Neutrophil (primary cell): ENCODE data around the gene SHISAL1.

Experiments
- H3K27ac ChIP-seq: fragments of 200-600 bp; sonication (generic); 2 replicates; pipeline ENCODE4 v1.5.1; 2016; ENCODE audit warnings: mild to moderate bottlenecking, moderate library complexity
- H3K27me3 ChIP-seq: fragments of 200-600 bp; sonication (generic); 2 replicates; pipeline ENCODE4 v1.6.0; 2016; ENCODE audit warnings: mild to moderate bottlenecking
- H3K36me3 ChIP-seq: fragments of 200-600 bp; sonication (generic); 2 replicates; pipeline ENCODE4 v1.5.1; 2017
- H3K4me1 ChIP-seq, 2 experiments: fragments of 200-600 bp in 1 of 2; sonication (generic) in 1 of 2; 1 replicate in 1 of 2; 2 replicates in 1 of 2; pipeline versions ENCODE4 v1.5.1 to v1.6.1; 2013 to 2016; ENCODE audit warnings: low read depth in 1 of 2, low read length in 1 of 2, mild to moderate bottlenecking in 1 of 2, moderate library complexity in 1 of 2; ENCODE audit not compliant: control insufficient read depth in 1 of 2, insufficient read depth in 1 of 2
- H3K4me3 ChIP-seq, 2 experiments: fragments of 200-600 bp in 1 of 2; sonication (generic) in 1 of 2; 1 replicate in 1 of 2; 2 replicates in 1 of 2; pipeline ENCODE4 v1.5.1; 2013 to 2016; ENCODE audit warnings: low read depth in 1 of 2, low read length in 1 of 2, mild to moderate bottlenecking in 1 of 2, moderate library complexity in 1 of 2
- H3K9me3 ChIP-seq: fragments of 200-600 bp; sonication (generic); 2 replicates; pipeline ENCODE4 v1.5.1; 2016
- TF ChIP-seq, protein P1 (sequence below): fragments of 200-600 bp; sonication (generic); IDR thresholded peaks from 2 replicates; pipeline ENCODE4 v1.5.1; 2016; ENCODE audit warnings: antibody characterized with exemption

The SHISAL1 gene

DNA sequence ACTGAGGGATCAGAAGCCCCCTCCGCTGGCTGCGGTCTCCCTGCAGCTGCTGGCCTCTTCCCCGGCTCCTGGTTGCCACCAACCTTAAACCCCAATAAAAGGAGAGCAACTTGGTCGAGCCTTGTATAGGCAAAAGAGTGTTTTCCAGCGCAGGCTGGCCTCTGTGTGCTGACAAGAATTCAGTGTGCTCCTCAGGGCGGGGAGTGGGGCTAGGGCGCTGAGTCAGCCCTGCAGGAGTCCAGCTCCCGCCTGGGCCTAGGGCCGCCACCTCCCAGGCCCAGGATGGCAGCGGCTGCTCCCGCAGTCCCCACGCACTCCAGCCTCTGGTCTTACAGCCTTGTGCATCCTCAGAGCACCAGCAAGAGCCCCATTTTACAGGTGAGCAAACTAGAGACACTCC lies at the start of gene SHISAL1:
Gene SHISAL1 (minus strand): TSS at position 186 of the 400 bp plus-strand sequence. CDS start 12,006 bp downstream, outside the sequence.
- TF ChIP-seq, protein P1, sequence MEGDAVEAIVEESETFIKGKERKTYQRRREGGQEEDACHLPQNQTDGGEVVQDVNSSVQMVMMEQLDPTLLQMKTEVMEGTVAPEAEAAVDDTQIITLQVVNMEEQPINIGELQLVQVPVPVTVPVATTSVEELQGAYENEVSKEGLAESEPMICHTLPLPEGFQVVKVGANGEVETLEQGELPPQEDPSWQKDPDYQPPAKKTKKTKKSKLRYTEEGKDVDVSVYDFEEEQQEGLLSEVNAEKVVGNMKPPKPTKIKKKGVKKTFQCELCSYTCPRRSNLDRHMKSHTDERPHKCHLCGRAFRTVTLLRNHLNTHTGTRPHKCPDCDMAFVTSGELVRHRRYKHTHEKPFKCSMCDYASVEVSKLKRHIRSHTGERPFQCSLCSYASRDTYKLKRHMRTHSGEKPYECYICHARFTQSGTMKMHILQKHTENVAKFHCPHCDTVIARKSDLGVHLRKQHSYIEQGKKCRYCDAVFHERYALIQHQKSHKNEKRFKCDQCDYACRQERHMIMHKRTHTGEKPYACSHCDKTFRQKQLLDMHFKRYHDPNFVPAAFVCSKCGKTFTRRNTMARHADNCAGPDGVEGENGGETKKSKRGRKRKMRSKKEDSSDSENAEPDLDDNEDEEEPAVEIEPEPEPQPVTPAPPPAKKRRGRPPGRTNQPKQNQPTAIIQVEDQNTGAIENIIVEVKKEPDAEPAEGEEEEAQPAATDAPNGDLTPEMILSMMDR: no peak
- Histone ChIP-seq H3K9me3 (no peaks in the 10 kb centered on the region), H3K4me3 (no peak within 1 kb of the TSS), H3K36me3 (no peaks in the 10 kb centered on the region), H3K27ac (no peak within 1 kb of the TSS), H3K4me1 (no peaks in the 10 kb centered on the region), H3K27me3 (no peaks in the 10 kb centered on the region)

GRCh38 chr22:44361391-44362126 lies 48.8 kb upstream of the SHISAL1 start:
- H3K27ac ChIP-seq: no peak overlapping the region

GRCh38 chr22:44360668-44361381 lies 48.1 kb upstream of the SHISAL1 start:
- TF ChIP-seq, protein P1: no peak
- Histone ChIP-seq H3K36me3 (no peaks in the 10 kb centered on the region), H3K27ac (no peak overlapping the region), H3K4me3 (no peak overlapping the region), H3K4me1 (no peaks in the 10 kb centered on the region), H3K9me3 (no peaks in the 10 kb centered on the region), H3K27me3 (peaks cover 16% of the 10 kb centered on the region)

More at GRCh38 chr22:44361391-44362126, 48.8 kb upstream of the SHISAL1 start:
- Histone ChIP-seq H3K27me3 (peaks cover 16% of the 10 kb centered on the region), H3K4me1 (no peaks in the 10 kb centered on the region), H3K4me3 (no peak overlapping the region), H3K9me3 (no peaks in the 10 kb centered on the region), H3K36me3 (no peaks in the 10 kb centered on the region)
- TF ChIP-seq, protein P1: no peak

GRCh38 chr22:44360306-44360667 lies 47.5 kb upstream of the SHISAL1 start:
- Histone ChIP-seq H3K27ac (no peak overlapping the region), H3K4me1 (no peaks in the 10 kb centered on the region)

DNA sequence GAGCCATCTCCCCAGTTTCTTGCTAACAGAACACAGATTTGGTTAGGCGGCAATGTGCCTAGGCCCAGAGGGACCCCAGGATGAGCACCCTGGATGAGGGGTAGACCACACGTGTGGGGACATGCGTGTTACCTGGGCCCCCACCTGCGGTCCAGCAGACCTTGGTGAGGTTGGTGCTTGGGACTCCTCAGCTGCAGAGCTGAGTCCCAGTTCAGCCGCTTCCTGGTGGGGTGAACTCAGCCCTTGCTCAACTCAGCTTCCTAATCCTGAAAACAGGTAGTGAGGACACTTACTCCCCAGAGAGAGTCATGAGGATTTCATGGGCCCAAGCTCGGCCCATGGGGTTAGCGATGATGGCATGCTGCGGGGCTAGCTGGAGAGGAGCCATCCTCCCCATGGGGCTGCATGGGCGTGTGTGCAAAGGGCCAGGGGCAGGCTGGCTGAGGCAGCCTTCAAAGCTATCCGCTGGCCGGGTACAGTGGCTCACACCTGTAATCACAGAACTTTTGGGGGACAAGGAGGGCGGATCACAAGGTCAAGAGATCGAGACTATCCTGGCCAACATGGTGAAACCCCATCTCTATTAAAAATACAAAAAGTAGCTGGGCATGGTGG lies 46.9 kb upstream of the SHISAL1 start:
- Histone ChIP-seq H3K36me3 (no peaks in the 10 kb centered on the region), H3K4me3 (no peak overlapping the region), H3K27ac (no peak overlapping the region), H3K27me3 (peaks cover 16% of the 10 kb centered on the region), H3K9me3 (no peaks in the 10 kb centered on the region), H3K4me1 (no peaks in the 10 kb centered on the region)
- TF ChIP-seq, protein P1: no peak

More at GRCh38 chr22:44360306-44360667, 47.5 kb upstream of the SHISAL1 start:
- Histone ChIP-seq H3K27me3 (peaks cover 16% of the 10 kb centered on the region), H3K9me3 (no peaks in the 10 kb centered on the region), H3K36me3 (no peaks in the 10 kb centered on the region), H3K4me3 (no peak overlapping the region)
- TF ChIP-seq, protein P1: no peak
